Left lobe of liver (tissue), 2 donors: ENCODE results near the gene NPDC1. TPM values are rescaled to one million over a fixed set of nuclear protein-coding genes. Genes with fewer than 3 reads are reported as not detected.

Source experiments
- ATAC-seq: fragments of 200-7000 bp; cut with Tn5 transposase; one replicate; pipeline ENCODE4 v1.9.1; 2020; ENCODE audit warnings: mild to moderate bottlenecking, moderate library complexity
- DNase-seq: peaks from one replicate; pipeline ENCODE4 v3.0.0-alpha.2; 2020; ENCODE audit warnings: low spot score
- total RNA-seq: library from RNA; stranded (reverse); gene quantifications from one replicate; pipeline ENCODE4 v1.2.1, GENCODE V29; 2021
- donor health status: DM: no; HTN: no; CAD: no; lungs with moderate emphysema.
- donor health status: DM: no; HTN: yes; CAD: no.

The NPDC1 gene
- total RNA-seq, 1 donor from 2014 or later = 16.6 TPM

GRCh38 chr9:137057545-137057944 lies 11.6 kb upstream of the NPDC1 start:
- ATAC-seq (no peak), DNase-seq (no peak)

DNA sequence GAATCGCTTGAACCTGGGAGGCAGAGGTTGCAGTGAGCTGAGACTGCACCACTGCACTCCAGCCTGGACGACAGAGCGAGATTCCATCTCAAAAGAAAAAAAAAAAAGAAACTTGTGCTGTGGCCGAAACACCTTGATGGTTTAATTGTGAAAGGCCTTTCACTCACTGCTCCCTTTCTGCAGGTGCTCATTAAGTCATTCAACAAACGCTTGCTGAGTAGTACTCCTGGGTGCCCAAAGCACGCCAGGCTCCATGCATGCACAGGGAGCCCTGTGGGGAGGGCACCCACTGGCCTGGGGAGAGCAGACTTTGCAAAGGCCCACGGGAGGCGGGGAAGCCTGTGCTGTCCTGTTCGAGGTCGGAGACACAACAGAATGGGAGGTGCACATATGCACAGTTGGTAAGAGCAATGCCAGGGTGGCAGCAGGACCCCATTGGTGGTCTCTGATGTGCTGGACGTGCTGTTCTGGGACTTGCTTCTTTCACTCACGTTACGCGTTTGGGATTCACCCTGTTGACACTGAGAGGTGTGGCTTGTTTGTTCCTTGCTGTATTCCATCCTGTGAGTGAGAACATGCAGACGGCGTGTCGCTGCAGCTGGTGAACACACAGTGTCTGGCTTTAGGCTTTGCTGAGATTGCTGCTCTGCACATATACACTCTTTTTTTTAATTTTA lies 10.9 kb upstream of the NPDC1 start:
- ATAC-seq (no peak), DNase-seq (no peak)

- peak; percentile 77 for ATAC-seq
Measured at GRCh38 chr9:137055385-137056364, 9.7 kb upstream of the NPDC1 start.

GRCh38 chr9:137054932-137055384 lies 9.0 kb upstream of the NPDC1 start:
- peak; percentile 73 for ATAC-seq
- peak; percentile 87 for DNase-seq

More at GRCh38 chr9:137055385-137056364, 9.7 kb upstream of the NPDC1 start:
- DNase-seq = peak; percentile 97

- ATAC-seq (peak; percentile 71), DNase-seq (peak; percentile 84)
Measured at GRCh38 chr9:137053944-137054931, 8.3 kb upstream of the NPDC1 start, which contains the start of gene ENTPD2. Gene ENTPD2 (minus strand): TSS chr9:137054061. CDS start chr9:137053997, 64 bp downstream.

DNA sequence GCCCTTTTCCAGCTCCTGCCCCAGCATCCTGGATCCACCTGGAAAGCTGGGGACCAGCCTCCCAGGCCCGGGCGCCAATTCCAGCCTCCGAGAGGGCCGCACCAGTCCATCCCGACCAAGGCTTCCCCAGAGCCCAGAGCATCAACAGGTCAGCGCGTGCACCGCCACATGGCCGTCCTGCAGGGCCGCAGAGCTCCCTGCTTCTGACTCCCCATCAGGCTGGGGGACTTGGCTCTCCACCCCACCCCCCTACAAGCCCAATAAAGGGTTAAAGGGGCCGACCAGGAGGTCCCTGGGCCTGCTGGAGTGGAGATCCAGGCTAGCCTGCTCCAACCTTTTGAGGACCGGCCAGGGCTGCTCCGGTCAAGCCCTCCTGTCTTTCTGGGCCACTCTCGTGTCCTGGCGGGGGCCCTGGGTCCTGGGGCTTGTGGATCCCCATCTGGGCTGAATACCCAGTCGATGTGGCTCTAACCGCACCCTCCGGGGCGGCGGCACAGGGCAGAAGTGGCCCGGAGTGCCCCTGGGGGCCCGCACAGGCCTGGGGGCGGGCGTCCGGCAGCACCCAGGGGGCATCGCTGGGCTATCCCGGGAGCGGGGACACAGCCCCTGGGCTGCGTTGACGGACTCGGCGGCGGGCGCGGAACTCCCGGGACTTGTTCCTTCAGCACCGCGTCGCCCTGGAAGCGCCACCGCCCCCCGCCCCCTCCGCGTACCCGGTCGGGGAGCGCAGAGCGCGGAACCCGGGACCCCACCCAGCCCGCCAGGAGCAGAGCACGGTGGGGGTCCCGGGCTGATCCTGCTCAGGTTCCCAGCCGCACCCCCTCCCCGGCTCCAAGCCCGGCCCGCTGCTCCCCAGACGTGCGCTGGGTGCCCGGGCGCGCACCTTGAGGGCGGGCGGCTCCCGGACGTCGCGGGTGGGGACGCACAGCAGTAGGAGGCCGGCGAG lies 7.3 kb upstream of the NPDC1 start:
- ATAC-seq (no peak), DNase-seq (no peak)

GRCh38 chr9:137052293-137052692 lies 6.3 kb upstream of the NPDC1 start:
- ATAC-seq (no peak), DNase-seq (no peak)

DNA sequence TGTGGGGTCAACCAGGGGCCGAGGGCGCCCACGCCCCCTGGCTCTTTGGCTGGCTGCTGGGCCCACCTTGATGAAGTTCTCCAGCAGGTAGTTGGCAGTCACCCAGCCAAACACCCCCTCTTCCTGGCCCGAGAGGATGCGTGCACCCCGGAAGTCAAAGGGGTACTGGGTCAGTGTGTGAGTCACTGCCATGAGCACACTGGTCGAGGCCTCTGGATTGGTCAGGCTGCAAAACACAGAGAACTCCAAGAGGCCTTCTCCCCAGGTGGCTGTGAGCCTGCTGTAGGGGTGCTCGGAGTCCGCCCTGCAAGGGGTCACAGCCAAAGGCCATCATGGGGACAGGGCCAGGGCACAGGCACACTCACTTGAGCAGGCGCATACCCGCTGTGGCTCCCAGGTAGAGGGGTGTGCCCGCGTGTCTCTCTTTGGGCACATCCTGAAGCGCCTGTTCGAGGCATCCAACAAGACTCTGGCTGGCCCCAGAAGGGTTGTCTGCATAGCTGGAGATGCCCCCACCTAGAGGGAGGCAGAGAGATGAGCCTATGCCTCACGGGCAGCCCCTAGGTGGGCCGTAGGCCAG lies 5.3 kb upstream of the NPDC1 start:
- ATAC-seq (no peak), DNase-seq (no peak)

DNA sequence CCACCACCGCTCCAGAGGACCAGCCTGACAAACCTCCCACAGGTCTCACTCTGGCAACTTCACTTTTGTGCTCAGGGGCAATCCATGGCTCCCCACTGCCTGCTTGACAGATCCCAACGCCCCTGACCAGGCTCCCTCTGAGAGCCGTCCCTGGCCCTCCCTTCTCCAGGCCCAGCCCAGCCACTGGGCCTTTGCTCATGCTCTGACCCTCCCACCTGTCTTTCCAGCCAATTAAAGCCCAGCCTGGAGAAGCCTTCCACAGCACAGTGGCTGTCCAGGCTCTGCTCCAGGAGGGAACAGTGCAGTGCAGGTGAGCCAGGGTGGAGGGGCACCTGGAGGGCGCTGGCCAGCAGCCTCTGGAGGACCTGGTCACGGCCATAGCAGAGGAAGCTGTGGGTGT lies 4.6 kb upstream of the NPDC1 start:
- ATAC-seq (no peak), DNase-seq (no peak)

GRCh38 chr9:137049544-137050449 lies 3.8 kb upstream of the NPDC1 start:
- ATAC-seq (peak; percentile 47), DNase-seq (no peak)

DNA sequence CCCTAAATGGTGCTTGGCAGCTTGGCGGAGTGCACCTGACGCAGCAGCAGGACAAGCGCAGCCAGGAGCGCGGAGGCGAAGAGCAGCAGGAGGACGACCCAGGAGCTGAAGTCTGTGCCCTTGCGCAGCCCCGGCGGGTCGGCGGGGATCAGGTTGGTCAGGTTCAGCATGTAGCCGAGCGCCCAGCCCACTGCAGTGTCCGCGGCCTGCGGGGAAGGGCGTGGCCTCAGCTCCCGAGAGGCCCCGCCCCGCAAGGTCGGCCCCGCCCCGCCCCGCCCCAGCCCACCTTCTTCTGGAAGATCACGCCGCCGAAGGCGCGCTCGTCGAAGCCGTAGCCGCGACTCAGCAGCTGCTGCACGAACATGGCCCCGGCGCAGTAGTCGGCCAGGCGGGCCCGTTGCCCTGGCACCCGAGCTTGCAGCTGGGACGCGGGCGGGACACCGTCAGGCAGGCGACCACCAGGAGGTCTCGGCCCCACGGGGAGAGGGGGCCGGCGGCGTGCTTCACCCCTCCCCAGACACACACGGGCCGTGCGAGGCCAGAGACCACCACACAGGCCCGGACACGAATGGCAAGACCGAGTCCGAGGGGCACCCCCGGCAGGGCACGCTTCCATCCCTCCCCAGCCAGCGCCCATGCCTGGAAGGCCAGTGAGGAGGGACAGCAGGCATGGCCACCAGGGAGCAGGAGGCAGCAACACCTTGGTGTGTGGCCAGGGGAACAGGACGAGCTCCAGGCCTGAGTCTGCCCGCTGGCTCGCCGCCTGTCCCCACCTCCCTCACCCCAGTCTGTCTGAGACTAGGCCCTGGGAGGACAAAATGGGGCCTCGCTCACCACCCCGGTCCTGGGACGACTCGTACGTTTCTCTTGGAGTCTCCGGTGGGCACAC lies 2.9 kb upstream of the NPDC1 start:
- ATAC-seq (peak; percentile 70), DNase-seq (no peak)

DNA sequence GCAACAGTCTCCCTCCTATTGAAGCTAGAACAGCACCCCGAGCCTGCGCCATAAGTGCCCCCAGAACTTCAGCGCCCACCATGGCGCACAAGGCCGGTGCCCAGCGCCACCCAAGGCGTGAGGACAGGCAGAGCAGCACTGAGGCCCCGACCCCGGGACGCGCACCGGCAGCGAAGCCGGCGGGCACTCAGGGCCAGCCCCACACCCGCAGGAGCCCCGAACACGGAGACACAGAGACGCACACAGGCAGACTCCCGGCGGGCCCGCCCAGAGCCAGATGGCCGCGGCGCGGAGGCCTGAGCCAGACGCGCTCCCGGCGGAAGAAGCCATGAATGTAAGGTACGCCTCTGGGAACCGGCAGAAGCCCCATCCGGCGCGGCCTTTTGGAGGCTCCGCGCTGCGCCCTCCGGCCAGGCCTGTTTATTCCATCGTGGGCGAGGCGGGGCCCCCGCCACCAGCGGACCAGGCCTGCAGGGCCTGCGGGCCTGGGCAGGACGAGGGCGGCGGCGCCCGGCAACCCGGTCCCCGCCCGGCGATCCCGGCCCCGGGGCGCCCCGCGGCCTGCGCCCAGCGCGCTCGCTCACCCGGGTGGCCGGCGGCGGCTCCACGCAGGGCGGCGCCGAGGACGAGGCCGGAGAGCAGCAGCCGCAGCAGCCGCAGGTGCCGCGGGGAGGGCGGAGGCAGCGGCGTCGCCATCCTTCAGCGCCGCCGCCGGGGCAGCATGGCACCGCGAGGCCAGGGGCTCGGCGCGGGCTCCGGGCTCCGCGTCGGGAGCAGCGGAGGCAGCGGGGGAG lies 486 bp downstream of the NPDC1 start:
- ATAC-seq = no peak
- DNase-seq = no peak

- ATAC-seq (no peak), DNase-seq (no peak)
Measured at GRCh38 chr9:137044502-137045177, 1.3 kb downstream of the NPDC1 start.

DNA sequence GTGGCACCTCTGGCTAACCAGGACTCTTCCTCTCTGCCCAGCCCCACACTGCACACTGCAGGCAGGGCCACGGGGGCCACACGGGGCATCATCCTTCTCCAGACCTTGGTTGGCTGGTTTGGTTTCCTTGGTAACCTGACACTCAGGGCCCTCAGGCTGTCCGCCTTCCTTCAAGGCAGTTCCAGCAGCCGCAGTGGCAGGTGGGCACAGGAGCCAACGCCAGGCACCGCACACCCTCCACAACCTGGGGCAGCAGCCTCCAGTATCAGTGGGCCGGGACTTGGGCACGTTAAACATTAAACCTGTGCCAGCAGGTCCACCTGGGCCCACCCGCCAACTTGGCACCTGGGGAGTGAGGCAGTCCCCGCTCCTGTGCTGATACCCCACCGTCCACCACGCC lies 1.9 kb downstream of the NPDC1 start:
- ATAC-seq = no peak

More for the DNA sequence above, 1.9 kb downstream of the NPDC1 start:
- DNase-seq = no peak
